T-helper 1 cell (primary cell): Measurements from ENCODE around the gene ELP5.
A peak's percentile ranks its signal among the peaks of the same experiment; 100 is the strongest.
"Not testable (repeated sequence)": the region's sequence is repeated elsewhere in the genome, so short reads cannot be mapped to it uniquely, and the experiment has no call there.

Experiments
- DNase-seq, 5 donors: peaks; one replicate each; pipeline ENCODE4 v3.0.0-alpha.2; 2012 to 2020

The ELP5 gene

GRCh38 chr17:7237266-7237760, 14.7 kb upstream of the ELP5 start:
- DNase-seq = no peak

- DNase-seq = peak; percentile 61 to 82 (median 74)
Observed at GRCh38 chr17:7237761-7238419, 14.1 kb upstream of the ELP5 start.

- DNase-seq = peak in 2 of 5 donors; percentile 32 to 47
Observed at GRCh38 chr17:7238420-7239090, 13.5 kb upstream of the ELP5 start.

GRCh38 chr17:7239091-7240027, 12.7 kb upstream of the ELP5 start, which contains the start of gene PHF23:
PHF23 (minus strand) TSS chr17:7239457; CDS start chr17:7239279, 178 bp downstream.
- DNase-seq = peak; percentile 94 to 100 (median 95)

- DNase-seq = no peak
Observed at GRCh38 chr17:7240375-7240774, 11.6 kb upstream of the ELP5 start.

GRCh38 chr17:7241090-7241733, 10.8 kb upstream of the ELP5 start:
- DNase-seq = no peak

GRCh38 chr17:7241783-7242716, 10.0 kb upstream of the ELP5 start, which contains the start of gene GABARAP:
GABARAP (minus strand) TSS chr17:7242449; CDS start chr17:7242330, 119 bp downstream.
- DNase-seq = peak; percentile 80 to 94 (median 90)

- peak; percentile 90 to 96 (median 93) for DNase-seq
Observed at GRCh38 chr17:7242717-7243452, 9.1 kb upstream of the ELP5 start.

- no peak for DNase-seq
Observed at GRCh38 chr17:7243453-7243729, 8.6 kb upstream of the ELP5 start.

GRCh38 chr17:7243838-7244237, 8.2 kb upstream of the ELP5 start:
- not testable (repeated sequence) for DNase-seq

GRCh38 chr17:7246779-7247178, 5.2 kb upstream of the ELP5 start:
- no peak for DNase-seq

GRCh38 chr17:7248796-7249195, 3.2 kb upstream of the ELP5 start:
- DNase-seq = no peak

- no peak for DNase-seq
Observed at GRCh38 chr17:7249214-7249613, 2.8 kb upstream of the ELP5 start.

GRCh38 chr17:7249830-7250229, 2.2 kb upstream of the ELP5 start:
- no peak for DNase-seq

- no peak for DNase-seq
Observed at GRCh38 chr17:7250695-7251627, 1.1 kb upstream of the ELP5 start.

GRCh38 chr17:7251661-7252175, 297 bp upstream of the ELP5 start, which contains the start of gene CTDNEP1:
CTDNEP1 (minus strand) TSS chr17:7251734; CDS start chr17:7251296, 438 bp downstream.
- peak; percentile 96 to 99 (median 98) for DNase-seq

GRCh38 chr17:7253082-7253481, 1.1 kb downstream of the ELP5 start:
- no peak for DNase-seq

GRCh38 chr17:7254511-7254910, 2.5 kb downstream of the ELP5 start:
- no peak for DNase-seq
